ENCODE results near the gene MME. TPM values are rescaled to one million over a fixed set of nuclear protein-coding genes. Genes with fewer than 3 reads are reported as not detected.

The MME gene
- total RNA-seq, 2 donors from 2014 or later = 30.2 to 31.9 TPM

DNA sequence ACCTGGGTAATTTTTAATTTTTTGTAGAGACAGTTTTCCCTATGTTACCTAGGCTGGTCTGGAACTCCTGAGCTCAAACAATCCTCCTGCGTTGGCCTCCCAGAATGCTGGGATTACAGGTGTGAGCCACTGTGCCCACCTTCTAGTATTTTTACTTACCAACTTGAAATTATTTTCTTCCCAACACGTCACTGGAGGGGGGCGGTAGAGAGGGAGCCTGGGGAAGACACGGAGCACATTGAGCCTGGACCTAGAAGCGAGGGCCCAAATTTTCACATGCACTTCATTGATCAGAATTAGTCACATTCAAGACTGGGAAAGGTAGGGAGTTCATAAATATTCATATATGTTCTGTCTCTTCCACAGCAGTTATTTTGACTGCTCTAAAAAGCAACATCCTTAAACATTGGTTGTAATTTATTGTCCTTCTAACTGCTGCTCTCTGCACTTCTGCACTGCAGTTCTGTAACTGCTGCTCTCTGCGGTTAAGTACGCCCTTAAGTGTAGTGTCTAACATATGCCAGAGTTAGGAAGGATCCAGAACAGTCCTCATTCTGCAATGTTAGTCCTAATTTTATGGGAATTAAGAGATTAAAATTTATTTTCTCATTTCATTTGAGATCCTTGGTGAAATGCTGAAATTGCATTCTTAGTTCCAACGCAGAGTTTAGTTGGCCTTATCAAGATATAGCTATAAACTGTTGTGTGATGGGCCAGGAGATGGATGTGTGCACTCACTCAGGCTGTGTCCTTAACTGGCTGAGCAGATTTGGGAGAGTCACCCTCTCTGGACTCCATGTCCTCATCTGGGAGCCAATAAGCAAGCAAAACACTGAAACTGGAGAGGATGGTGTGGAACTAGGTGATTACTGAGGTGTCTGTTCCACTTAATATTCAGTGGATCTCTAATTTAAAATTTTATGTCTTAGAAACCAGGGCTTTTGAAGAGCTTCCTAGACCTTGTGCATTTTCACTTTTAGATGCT is 115.1 kb downstream of the MME start:
- no peak overlapping the region for H3K9ac ChIP-seq (ENCODE audit: extremely low read depth, low read length, poor library complexity, severe bottlenecking)
- H3K27me3 ChIP-seq (ENCODE audit: control insufficient read depth, insufficient read depth, low read length, poor library complexity, severe bottlenecking) = no peaks in the 10 kb centered on the region
- H3K4me3 Mint-ChIP-seq = no peak overlapping the region
- peaks cover 14% of the 10 kb centered on the region for H3K9me3 ChIP-seq (ENCODE audit: control insufficient read depth, low read length)
- no peaks in the 10 kb centered on the region for H3K36me3 Mint-ChIP-seq (ENCODE audit: low read depth)
- H3K27ac ChIP-seq (ENCODE audit: low read depth, low read length) = no peak overlapping the region
- peaks cover 23% of the 10 kb centered on the region for H3K4me1 Mint-ChIP-seq
- no peaks in the 10 kb centered on the region for H3K9me3 Mint-ChIP-seq
- no peaks in the 10 kb centered on the region for H3K27me3 Mint-ChIP-seq (ENCODE audit: insufficient read depth)
- WGBS, 2 experiments (ENCODE audit: insufficient coverage in 1 of 2, insufficient read length in 1 of 2) = 92 to 100% methylated on average over 1 to 8 of the region's 8 CpGs
- H3K4me3 ChIP-seq (ENCODE audit: low read length) = no peak overlapping the region
- DNase-seq = peak; percentile 56
- TF ChIP-seq, protein P1, sequence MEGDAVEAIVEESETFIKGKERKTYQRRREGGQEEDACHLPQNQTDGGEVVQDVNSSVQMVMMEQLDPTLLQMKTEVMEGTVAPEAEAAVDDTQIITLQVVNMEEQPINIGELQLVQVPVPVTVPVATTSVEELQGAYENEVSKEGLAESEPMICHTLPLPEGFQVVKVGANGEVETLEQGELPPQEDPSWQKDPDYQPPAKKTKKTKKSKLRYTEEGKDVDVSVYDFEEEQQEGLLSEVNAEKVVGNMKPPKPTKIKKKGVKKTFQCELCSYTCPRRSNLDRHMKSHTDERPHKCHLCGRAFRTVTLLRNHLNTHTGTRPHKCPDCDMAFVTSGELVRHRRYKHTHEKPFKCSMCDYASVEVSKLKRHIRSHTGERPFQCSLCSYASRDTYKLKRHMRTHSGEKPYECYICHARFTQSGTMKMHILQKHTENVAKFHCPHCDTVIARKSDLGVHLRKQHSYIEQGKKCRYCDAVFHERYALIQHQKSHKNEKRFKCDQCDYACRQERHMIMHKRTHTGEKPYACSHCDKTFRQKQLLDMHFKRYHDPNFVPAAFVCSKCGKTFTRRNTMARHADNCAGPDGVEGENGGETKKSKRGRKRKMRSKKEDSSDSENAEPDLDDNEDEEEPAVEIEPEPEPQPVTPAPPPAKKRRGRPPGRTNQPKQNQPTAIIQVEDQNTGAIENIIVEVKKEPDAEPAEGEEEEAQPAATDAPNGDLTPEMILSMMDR (conservative IDR thresholded peaks at IDR 0.05) = peak; percentile 42
- H3K27ac Mint-ChIP-seq = no peak overlapping the region
- H3K4me1 ChIP-seq (ENCODE audit: control insufficient read depth, insufficient read depth, low read length) = peaks cover 15% of the 10 kb centered on the region
- H3K36me3 ChIP-seq (ENCODE audit: control insufficient read depth, insufficient read depth, low read length) = no peaks in the 10 kb centered on the region

DNA sequence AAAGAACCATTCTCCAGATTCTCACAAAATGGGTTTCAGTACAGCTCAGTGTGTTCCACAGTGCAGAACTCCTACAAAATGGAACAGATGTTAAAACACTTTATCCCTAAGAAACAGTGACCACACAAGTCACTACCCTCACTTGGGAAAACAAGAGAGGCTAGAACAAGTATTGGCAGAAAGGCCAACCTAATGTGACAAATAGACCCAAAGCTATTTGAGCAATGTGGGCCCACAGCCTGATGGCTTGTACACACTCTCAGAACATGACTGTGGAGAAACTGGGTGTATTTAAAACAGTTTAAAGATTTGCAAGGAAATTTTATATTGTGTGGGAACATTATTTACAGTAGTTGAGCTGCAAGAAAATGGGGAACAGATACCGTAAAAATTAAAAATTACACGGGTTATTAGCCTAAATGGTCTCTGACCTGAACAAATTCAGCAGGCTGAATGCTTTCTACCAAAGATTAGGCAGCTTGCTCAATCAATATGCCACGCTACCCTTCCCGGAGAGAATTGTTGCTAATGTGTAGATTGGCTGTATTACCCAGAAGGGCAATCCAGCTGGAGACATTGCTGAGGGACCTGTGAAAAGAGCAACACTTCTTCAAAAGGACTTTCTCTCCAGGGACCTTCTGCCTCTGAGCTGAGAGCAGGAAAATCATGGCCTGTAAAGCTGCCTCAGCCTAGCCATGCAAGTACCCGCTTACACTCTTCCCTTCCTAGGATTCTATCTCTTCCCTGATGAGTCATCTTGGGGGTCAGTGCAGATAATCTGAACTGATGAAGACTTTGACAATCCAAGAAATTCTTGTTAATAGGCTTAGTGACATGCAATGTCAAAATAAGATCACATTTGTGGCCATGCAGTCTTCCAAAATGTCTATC is 116.3 kb downstream of the MME start:
- H3K27me3 ChIP-seq (ENCODE audit: control insufficient read depth, insufficient read depth, low read length, poor library complexity, severe bottlenecking) = no peaks in the 10 kb centered on the region
- H3K4me1 Mint-ChIP-seq = peaks cover 25% of the 10 kb centered on the region
- TF ChIP-seq, protein P1 (conservative IDR thresholded peaks at IDR 0.05) = no peak
- no peak overlapping the region for H3K4me3 ChIP-seq (ENCODE audit: low read length)
- H3K9me3 ChIP-seq (ENCODE audit: control insufficient read depth, low read length) = peaks cover 4% of the 10 kb centered on the region
- no peaks in the 10 kb centered on the region for H3K36me3 Mint-ChIP-seq (ENCODE audit: low read depth)
- no peaks in the 10 kb centered on the region for H3K27me3 Mint-ChIP-seq (ENCODE audit: insufficient read depth)
- no peaks in the 10 kb centered on the region for H3K9me3 Mint-ChIP-seq
- H3K36me3 ChIP-seq (ENCODE audit: control insufficient read depth, insufficient read depth, low read length) = no peaks in the 10 kb centered on the region
- WGBS, 2 experiments (ENCODE audit: insufficient coverage in 1 of 2, insufficient read length in 1 of 2) = 85 to 92% methylated on average over 4 to 5 of the region's 5 CpGs
- H3K4me1 ChIP-seq (ENCODE audit: control insufficient read depth, insufficient read depth, low read length) = peaks cover 15% of the 10 kb centered on the region
- H3K4me3 Mint-ChIP-seq = no peak overlapping the region
- no peak overlapping the region for H3K9ac ChIP-seq (ENCODE audit: extremely low read depth, low read length, poor library complexity, severe bottlenecking)
- DNase-seq = peak; percentile 47
- H3K27ac Mint-ChIP-seq = no peak overlapping the region
- no peak overlapping the region for H3K27ac ChIP-seq (ENCODE audit: low read depth, low read length)

DNA sequence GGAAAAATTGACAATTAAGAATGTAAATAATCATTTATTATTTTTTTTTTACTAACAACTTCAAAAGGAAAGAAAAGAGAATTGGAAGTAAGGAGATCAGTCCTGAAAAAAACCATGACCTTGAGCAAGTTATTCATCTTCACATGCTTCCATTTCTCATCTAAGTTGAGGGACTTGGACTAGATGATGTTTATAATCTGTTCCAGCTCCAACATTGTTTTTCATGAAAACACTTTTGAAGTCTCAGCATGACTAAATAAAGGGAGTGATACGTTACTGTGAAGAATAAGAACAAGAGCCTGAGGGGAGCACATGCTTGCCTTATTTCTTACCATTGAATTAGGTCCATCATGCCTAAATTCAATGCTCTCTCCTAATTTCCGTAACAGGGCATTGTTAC is 117.7 kb downstream of the MME start:
- Mint-ChIP-seq H3K4me1 (peaks cover 36% of the 10 kb centered on the region), H3K27ac (no peak overlapping the region), H3K4me3 (no peak overlapping the region), H3K9me3 (peaks cover 7% of the 10 kb centered on the region), H3K36me3 (ENCODE audit: low read depth) (peaks cover 2% of the 10 kb centered on the region), H3K27me3 (ENCODE audit: insufficient read depth) (no peaks in the 10 kb centered on the region)
- WGBS, 2 experiments (ENCODE audit: insufficient coverage in 1 of 2, insufficient read length in 1 of 2) = 95 to 97% methylated on average over 2 of the region's 2 CpGs
- DNase-seq = no peak
- Histone ChIP-seq H3K27ac (ENCODE audit: low read depth, low read length) (no peak overlapping the region), H3K36me3 (ENCODE audit: control insufficient read depth, insufficient read depth, low read length) (no peaks in the 10 kb centered on the region), H3K9ac (ENCODE audit: extremely low read depth, low read length, poor library complexity, severe bottlenecking) (no peak overlapping the region), H3K4me1 (ENCODE audit: control insufficient read depth, insufficient read depth, low read length) (peaks cover 15% of the 10 kb centered on the region), H3K4me3 (ENCODE audit: low read length) (no peak overlapping the region), H3K9me3 (ENCODE audit: control insufficient read depth, low read length) (no peaks in the 10 kb centered on the region), H3K27me3 (ENCODE audit: control insufficient read depth, insufficient read depth, low read length, poor library complexity, severe bottlenecking) (no peaks in the 10 kb centered on the region)
- TF ChIP-seq, protein P1 (conservative IDR thresholded peaks at IDR 0.05) = no peak
